HEK293 (cell line): ENCODE data around the gene ELOVL6.
A peak's percentile ranks its signal among the peaks of the same experiment; 100 is the strongest.

ENCODE experiments used
- CTCF ChIA-PET: fragments of 350-600 bp; formaldehyde crosslinking; extraction: SDS; loops from one replicate; lab custom pipeline; 2021; ENCODE audit warnings: antibody characterized with exemption; lab: Yijun Ruan, JAX
- POLR2A ChIA-PET: fragments of 300-600 bp; formaldehyde crosslinking; extraction: SDS; loops from one replicate; lab custom pipeline; 2020; ENCODE audit warnings: antibody characterized with exemption, inconsistent platforms; lab: Yijun Ruan, JAX
- H3K27ac ChIP-seq: fragments of 200-500 bp; sonication (Bioruptor generic); 2 replicates; pipeline ENCODE4 v1.5.1; 2014; ENCODE audit warnings: low read depth, low read length, control low read depth, inconsistent platforms; ENCODE audit errors: extremely low read depth
- H3K36me3 ChIP-seq, 2 experiments: fragments of 200-500 bp in 1 of 2; sonication (Bioruptor generic) in 1 of 2; 1 replicate in 1 of 2; 2 replicates in 1 of 2; pipeline ENCODE4 v1.5.1; 2014 to 2017; ENCODE audit warnings: inconsistent platforms in 2 of 2, low read length in 2 of 2; ENCODE audit not compliant: control insufficient read depth in 2 of 2, insufficient read depth in 1 of 2
- H3K4me1 ChIP-seq: fragments of 200-500 bp; sonication (Bioruptor generic); 2 replicates; pipeline ENCODE4 v1.5.1; 2014; ENCODE audit warnings: mild to moderate bottlenecking, low read length, inconsistent platforms; ENCODE audit not compliant: control insufficient read depth, insufficient read depth
- H3K4me3 ChIP-seq: 2 replicates; pipeline ENCODE4 v1.5.1; 2011; ENCODE audit warnings: low read depth, mild to moderate bottlenecking, control low read depth, low read length, moderate library complexity
- H3K9me3 ChIP-seq: fragments of 200-500 bp; sonication (Bioruptor generic); 2 replicates; pipeline ENCODE4 v1.5.1; 2014; ENCODE audit warnings: low read depth, low read length, inconsistent platforms; ENCODE audit not compliant: control insufficient read depth, insufficient read depth
- HOXD13 ChIP-seq: sonication (generic); formaldehyde crosslinking; IDR thresholded peaks from 2 replicates; pipeline ENCODE4 v1.8.0; 2022; ENCODE audit warnings: missing genetic modification reagents, borderline replicate concordance
- SCRT2 ChIP-seq: fragments of 450-650 bp; formaldehyde crosslinking; IDR thresholded peaks from 2 replicates; pipeline ENCODE4 v1.5.1; 2016; ENCODE audit warnings: missing biosample characterization, missing genetic modification characterization
- ZNF132 ChIP-seq: fragments of 450-650 bp; formaldehyde crosslinking; IDR thresholded peaks from 2 replicates; pipeline ENCODE4 v1.5.1; 2017; ENCODE audit warnings: missing biosample characterization, missing genetic modification characterization, borderline replicate concordance
- ZNF140 ChIP-seq: fragments of 450-650 bp; formaldehyde crosslinking; IDR thresholded peaks from 2 replicates; pipeline ENCODE4 v1.5.1; 2016; ENCODE audit warnings: missing biosample characterization, missing genetic modification characterization
- ZNF148 ChIP-seq: fragments of 450-650 bp; formaldehyde crosslinking; IDR thresholded peaks from 2 replicates; pipeline ENCODE4 v1.5.0; 2017; ENCODE audit warnings: missing biosample characterization, missing genetic modification characterization, borderline replicate concordance
- ZNF175 ChIP-seq: fragments of 450-650 bp; formaldehyde crosslinking; IDR thresholded peaks from 2 replicates; pipeline ENCODE4 v1.5.1; 2016; ENCODE audit warnings: missing biosample characterization, missing genetic modification characterization
- ZNF184 ChIP-seq: fragments of 450-650 bp; IDR thresholded peaks from 2 replicates; pipeline ENCODE4 v1.5.1; 2018; ENCODE audit warnings: missing biosample characterization, mild to moderate bottlenecking, missing genetic modification characterization
- ZNF2 ChIP-seq: fragments of 450-650 bp; formaldehyde crosslinking; IDR thresholded peaks from 2 replicates; pipeline ENCODE4 v1.5.1; 2016; ENCODE audit warnings: missing biosample characterization, missing genetic modification characterization
- ZNF423 ChIP-seq: fragments of 450-650 bp; formaldehyde crosslinking; IDR thresholded peaks from 2 replicates; pipeline ENCODE4 v1.5.1; 2016; ENCODE audit warnings: missing biosample characterization, missing genetic modification characterization
- ZNF623 ChIP-seq: fragments of 450-650 bp; formaldehyde crosslinking; IDR thresholded peaks from 2 replicates; pipeline ENCODE4 v1.5.1; 2016; ENCODE audit warnings: missing biosample characterization, missing genetic modification characterization
- ZNF654 ChIP-seq: fragments of 450-650 bp; formaldehyde crosslinking; IDR thresholded peaks from 2 replicates; pipeline ENCODE4 v1.5.1; 2016; ENCODE audit warnings: low read depth, missing biosample characterization, missing genetic modification characterization
- ZNF660 ChIP-seq: fragments of 450-650 bp; IDR thresholded peaks from 2 replicates; pipeline ENCODE4 v1.5.1; 2018; ENCODE audit warnings: missing biosample characterization, mild to moderate bottlenecking, missing genetic modification characterization
- ZNF664 ChIP-seq: fragments of 450-650 bp; formaldehyde crosslinking; IDR thresholded peaks from 2 replicates; pipeline ENCODE4 v1.5.1; 2016; ENCODE audit warnings: missing biosample characterization, missing genetic modification characterization
- ZSCAN4 ChIP-seq: fragments of 450-650 bp; formaldehyde crosslinking; IDR thresholded peaks from 2 replicates; pipeline ENCODE4 v1.5.1; 2017; ENCODE audit warnings: missing biosample characterization, missing genetic modification characterization
- TF ChIP-seq, protein P1 (sequence below): fragments of 450-650 bp; IDR thresholded peaks from 2 replicates; pipeline ENCODE4 v1.5.1; 2018; ENCODE audit warnings: missing biosample characterization, mild to moderate bottlenecking, missing genetic modification characterization
- TF ChIP-seq, protein P2 (sequence below): fragments of 450-650 bp; formaldehyde crosslinking; IDR thresholded peaks from 2 replicates; pipeline ENCODE4 v1.5.1; 2016; ENCODE audit warnings: missing biosample characterization, missing genetic modification characterization

The ELOVL6 gene

GRCh38 chr4:110007217-110007616 is 191.2 kb downstream of the ELOVL6 start:
- TF ChIP-seq ZNF132 = no peak
- H3K4me3 ChIP-seq = no peak overlapping the region
- H3K4me1 ChIP-seq = no peaks in the 10 kb centered on the region
- H3K9me3 ChIP-seq = no peaks in the 10 kb centered on the region
- CTCF ChIA-PET = interaction anchor here (0.5 to 4.2 kb wide), 9 partner anchors 10 to 509 kb away, joined by 3 to 46 read pairs (median 4); no protein-coding TSS in a partner anchor
- no peaks in the 10 kb centered on the region for H3K36me3 ChIP-seq
- POLR2A ChIA-PET = no interaction called here
- H3K27ac ChIP-seq = no peak overlapping the region

DNA sequence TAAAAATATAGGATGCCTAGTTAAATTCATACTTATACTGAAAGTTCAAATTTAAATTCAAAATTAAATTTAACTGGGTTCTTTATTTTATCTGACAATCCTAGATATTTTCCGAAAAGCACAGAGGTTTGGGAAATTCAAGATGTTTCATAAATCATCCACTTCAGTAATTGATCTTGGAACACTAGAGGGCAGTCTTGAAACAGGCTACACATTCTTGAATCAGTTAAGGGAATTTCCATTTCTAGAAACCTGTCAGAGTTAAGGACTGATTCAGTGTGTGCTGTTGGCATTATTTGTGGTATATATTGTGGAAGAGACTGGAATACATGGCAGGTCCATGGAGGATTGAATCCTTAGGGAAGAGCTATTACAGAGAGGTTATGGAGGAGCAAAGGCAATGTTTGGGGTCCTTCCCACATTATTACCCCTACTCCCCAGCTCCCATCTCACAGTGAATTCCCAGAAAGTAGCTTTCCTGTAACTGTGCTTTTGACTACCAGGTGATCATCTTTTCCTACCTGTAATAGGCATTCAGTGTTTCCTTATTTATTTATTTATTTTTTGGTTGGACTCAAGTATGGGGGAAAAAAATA is 192.9 kb downstream of the ELOVL6 start:
- CTCF ChIA-PET = interaction anchor here (0.5 to 4.2 kb wide), 16 partner anchors 8 to 513 kb away, joined by 3 to 46 read pairs (median 4); no protein-coding TSS in a partner anchor
- no peak overlapping the region for H3K27ac ChIP-seq
- no peaks in the 10 kb centered on the region for H3K9me3 ChIP-seq
- no peaks in the 10 kb centered on the region for H3K36me3 ChIP-seq
- no peak overlapping the region for H3K4me3 ChIP-seq
- POLR2A ChIA-PET = no interaction called here
- TF ChIP-seq SCRT2 (tag by site-specific recombination) (peak; percentile 55; the same call in 1 of the 2 replicates), ZNF654 (peak; percentile 75), ZNF184 (tag by site-specific recombination) (no peak), ZSCAN4 (tag by site-specific recombination) (no peak), ZNF140 (tag by site-specific recombination) (no peak), ZNF660 (tag by site-specific recombination) (0 out of 2 replicates have a peak, but pooled peaks have one; percentile 19)
- no peaks in the 10 kb centered on the region for H3K4me1 ChIP-seq

DNA sequence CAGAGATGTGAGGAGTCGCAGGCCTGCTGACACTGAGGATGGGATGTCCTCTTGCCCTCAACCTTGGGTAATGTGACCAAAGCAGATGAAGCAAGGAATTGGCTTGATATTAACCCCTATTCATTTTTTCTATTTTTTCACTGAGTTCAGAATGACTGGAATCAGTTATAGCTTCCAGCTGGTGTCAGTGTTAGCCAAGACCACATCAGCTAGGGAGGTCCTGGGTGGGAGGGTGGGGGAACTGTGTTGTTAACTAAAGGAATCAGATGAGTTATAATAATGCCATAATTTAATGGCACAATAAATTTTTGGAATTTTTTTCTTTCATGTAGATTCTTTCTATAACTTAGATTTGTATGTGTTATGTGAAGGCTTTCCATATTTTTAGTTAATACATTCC is 193.9 kb downstream of the ELOVL6 start:
- ChIA-PET CTCF (interaction anchor here (0.7 to 4.2 kb wide), 7 partner anchors 10 to 514 kb away, joined by 3 to 46 read pairs (median 9); no protein-coding TSS in a partner anchor), POLR2A (no interaction called here)
- Histone ChIP-seq H3K27ac (no peak overlapping the region), H3K9me3 (no peaks in the 10 kb centered on the region), H3K36me3 (no peaks in the 10 kb centered on the region), H3K4me3 (no peak overlapping the region), H3K4me1 (no peaks in the 10 kb centered on the region)
- no peak for TF ChIP-seq ZNF664 (tag by site-specific recombination)
- TF ChIP-seq ZNF175 (tag by site-specific recombination) = no peak
- no peak for TF ChIP-seq ZNF423
- no peak for TF ChIP-seq ZNF148 (tag by site-specific recombination)
- no peak for TF ChIP-seq HOXD13 (CRISPR knock-in tag)
- TF ChIP-seq, protein P1, sequence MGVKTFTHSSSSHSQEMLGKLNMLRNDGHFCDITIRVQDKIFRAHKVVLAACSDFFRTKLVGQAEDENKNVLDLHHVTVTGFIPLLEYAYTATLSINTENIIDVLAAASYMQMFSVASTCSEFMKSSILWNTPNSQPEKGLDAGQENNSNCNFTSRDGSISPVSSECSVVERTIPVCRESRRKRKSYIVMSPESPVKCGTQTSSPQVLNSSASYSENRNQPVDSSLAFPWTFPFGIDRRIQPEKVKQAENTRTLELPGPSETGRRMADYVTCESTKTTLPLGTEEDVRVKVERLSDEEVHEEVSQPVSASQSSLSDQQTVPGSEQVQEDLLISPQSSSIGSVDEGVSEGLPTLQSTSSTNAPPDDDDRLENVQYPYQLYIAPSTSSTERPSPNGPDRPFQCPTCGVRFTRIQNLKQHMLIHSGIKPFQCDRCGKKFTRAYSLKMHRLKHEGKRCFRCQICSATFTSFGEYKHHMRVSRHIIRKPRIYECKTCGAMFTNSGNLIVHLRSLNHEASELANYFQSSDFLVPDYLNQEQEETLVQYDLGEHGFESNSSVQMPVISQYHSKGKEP = no peak
- no peak for TF ChIP-seq ZNF2 (tag by site-specific recombination)
- TF ChIP-seq, protein P2, sequence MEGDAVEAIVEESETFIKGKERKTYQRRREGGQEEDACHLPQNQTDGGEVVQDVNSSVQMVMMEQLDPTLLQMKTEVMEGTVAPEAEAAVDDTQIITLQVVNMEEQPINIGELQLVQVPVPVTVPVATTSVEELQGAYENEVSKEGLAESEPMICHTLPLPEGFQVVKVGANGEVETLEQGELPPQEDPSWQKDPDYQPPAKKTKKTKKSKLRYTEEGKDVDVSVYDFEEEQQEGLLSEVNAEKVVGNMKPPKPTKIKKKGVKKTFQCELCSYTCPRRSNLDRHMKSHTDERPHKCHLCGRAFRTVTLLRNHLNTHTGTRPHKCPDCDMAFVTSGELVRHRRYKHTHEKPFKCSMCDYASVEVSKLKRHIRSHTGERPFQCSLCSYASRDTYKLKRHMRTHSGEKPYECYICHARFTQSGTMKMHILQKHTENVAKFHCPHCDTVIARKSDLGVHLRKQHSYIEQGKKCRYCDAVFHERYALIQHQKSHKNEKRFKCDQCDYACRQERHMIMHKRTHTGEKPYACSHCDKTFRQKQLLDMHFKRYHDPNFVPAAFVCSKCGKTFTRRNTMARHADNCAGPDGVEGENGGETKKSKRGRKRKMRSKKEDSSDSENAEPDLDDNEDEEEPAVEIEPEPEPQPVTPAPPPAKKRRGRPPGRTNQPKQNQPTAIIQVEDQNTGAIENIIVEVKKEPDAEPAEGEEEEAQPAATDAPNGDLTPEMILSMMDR = no peak
- TF ChIP-seq ZNF623 (tag by site-specific recombination) = no peak
